Glomerular visceral epithelial cell (primary cell): Measurements from ENCODE around the gene YIF1A.

Experiments
- DNase-seq: peaks from one replicate; pipeline ENCODE4 v3.0.0-alpha.2; 2016; ENCODE audit errors: extremely low spot score

YIF1A gene

GRCh38 chr11:66288671-66289547 is at the start of gene YIF1A:
Gene YIF1A (minus strand): TSS chr11:66289143. CDS start chr11:66288985, 158 bp downstream.
- peak; percentile 99 for DNase-seq

DNA sequence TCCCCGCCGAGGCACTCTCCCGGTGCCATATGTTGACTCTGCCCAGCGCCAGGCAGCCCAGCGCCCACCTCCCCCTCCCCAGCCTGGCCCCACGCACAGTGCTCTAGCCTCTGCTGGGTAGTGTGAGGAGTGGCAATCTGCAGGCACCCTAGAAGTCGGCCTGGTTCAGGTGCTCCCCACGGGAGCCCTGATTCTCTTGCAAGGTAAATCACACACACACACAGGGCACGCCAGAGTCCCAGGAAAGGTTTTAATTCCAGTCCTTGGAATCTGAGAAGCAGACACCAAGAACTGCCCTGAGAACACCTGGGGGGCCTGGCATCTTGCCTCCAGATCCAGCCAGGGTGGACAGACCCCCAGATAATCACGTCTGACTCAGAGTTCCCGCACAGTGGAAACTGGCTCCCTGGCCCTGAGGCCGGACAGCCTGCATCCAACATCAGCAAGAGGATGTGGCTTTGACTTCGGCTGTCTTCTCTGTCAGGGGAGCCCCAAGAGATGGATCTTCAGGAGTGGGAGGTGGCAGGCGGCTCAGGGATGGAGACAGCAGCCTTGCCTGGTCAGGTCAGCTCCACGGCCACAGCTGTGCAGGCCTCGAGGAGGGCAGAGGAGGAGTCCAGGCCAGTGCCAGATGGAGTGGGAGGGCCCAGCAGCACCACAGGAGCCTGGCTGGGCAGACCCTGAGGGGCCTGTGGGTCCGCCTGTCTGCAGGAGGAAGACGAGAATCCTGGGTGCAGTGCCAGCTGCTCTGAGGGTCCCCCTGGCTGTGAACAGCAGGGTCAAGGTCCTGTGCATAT is 48.4 kb upstream of the YIF1A start:
- DNase-seq: peak; percentile 40

DNA sequence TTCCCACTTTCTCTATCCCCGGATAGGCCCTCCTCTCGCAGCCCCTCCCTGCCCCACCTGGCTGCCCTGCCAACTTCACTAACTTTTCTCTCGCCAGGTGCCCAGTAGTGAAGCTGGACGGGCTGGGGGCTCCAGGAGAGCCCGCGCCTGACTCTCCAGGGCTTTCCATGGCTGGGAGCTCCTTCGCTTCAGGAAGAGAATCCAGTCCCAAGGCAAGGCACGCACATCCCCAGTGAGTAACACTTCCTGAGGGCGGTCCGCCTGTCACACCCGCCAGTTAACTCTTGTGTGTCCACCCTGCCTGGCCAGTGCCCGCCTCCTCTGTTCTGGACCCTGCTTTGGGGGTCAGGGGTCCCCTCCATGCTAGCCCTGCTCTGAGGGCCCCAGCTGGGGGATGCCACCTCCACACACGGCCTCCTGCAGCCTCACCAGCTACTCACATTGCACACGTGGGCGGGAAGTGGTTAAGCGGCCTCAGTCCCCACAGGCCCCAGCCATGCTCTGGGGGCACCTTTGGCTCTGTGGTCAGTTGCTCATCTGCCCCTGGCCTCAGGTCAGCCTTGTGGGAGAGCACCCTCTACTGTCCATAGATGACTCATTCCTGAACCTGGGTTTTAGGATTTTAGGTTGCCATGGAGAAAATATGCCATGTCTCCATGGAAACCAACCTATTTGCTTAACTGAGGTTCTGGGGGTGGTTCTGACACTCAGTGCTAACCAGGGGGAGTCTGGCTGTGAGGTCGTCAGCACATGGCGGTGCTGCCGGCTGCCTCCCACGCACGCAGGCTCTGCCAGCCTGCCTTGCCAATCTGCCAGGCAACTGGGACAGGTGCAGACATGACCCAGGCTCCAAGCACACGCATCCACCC is 47.5 kb upstream of the YIF1A start, which contains the start of gene RIN1:
RIN1 (minus strand) TSS at position 201 of the 869 bp plus-strand sequence; CDS start at position 169, 32 bp downstream.
- peak; percentile 100 for DNase-seq

GRCh38 chr11:66335531-66336233 is 46.7 kb upstream of the YIF1A start:
- DNase-seq: peak; percentile 77

GRCh38 chr11:66334605-66335442 is 45.9 kb upstream of the YIF1A start:
- no peak for DNase-seq

- no peak for DNase-seq
These were observed 45.1 kb upstream of the YIF1A start for GRCh38 chr11:66333896-66334604.

DNA sequence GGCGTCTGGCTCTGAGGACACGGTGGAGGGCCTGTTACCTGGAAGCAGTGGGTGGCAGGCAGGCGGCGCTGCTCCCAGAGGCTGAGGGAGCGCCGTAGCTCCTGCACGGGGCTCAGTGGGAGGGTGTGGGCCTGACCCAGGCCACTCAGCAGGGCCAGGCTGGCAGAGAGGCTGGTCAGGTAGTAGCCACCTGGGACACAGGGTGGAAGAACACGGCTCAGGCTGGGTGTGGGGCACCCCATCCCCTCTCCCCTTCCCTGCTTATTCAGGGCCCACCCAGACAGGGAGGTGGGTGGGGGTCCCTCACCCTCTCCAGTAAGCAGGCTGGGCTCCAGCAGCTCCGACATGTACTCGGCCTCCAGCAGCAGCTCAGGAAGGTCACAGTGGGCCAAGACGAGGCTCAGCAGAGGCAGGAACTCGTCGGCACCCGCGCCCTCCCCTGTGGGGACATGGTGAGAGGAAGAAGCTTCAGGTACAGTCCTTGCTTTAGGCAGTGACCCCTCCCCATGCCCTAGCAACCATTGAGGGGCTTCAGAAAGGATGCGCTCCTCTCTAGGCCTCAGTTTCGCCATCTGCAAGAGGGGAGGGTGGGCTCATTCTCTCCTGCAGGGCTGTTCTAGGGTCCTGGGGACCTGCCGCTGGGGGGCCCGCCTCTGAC is 44.4 kb upstream of the YIF1A start:
- DNase-seq: no peak

DNA sequence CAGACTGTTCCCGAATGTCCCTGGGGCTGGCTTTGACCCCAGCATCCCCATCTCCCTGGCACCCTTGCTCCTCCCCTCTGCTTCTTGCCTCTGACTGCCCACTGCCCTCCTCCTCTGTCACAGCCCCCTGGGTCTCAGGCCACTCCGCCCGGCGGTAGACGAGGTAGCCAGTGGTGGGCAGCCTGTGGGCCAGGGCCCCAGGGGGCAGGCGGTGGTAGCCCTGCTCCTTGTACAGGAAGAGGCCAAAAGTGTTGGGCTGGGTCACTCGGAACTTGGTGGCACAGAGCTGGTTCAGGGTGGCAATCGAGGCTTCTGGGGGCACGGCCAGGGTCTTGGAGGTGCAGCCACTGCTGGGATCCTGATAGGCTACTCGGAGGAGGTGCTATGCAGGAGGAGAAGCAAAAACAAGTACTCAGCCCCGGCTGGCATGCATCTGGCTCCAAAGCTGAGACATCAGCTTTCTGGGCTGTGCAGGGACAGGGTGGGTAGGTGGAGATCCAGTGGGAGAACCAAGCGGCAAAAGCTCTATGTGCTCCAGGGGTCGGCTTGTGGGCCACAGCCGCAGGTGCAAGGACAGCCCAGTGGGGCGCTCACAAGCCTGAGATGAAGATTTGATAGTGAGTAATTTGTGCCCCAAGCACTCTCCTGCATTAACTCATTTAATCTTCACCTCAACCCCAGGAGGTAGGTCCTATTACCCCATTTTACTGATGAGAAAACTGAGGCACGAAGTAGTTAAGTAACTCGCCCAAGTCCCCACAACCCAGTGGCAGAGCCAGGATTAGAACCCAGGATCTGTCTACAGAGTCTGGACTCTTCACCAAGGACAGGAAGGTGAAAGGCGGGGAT is 43.7 kb upstream of the YIF1A start:
- DNase-seq: no peak

DNA sequence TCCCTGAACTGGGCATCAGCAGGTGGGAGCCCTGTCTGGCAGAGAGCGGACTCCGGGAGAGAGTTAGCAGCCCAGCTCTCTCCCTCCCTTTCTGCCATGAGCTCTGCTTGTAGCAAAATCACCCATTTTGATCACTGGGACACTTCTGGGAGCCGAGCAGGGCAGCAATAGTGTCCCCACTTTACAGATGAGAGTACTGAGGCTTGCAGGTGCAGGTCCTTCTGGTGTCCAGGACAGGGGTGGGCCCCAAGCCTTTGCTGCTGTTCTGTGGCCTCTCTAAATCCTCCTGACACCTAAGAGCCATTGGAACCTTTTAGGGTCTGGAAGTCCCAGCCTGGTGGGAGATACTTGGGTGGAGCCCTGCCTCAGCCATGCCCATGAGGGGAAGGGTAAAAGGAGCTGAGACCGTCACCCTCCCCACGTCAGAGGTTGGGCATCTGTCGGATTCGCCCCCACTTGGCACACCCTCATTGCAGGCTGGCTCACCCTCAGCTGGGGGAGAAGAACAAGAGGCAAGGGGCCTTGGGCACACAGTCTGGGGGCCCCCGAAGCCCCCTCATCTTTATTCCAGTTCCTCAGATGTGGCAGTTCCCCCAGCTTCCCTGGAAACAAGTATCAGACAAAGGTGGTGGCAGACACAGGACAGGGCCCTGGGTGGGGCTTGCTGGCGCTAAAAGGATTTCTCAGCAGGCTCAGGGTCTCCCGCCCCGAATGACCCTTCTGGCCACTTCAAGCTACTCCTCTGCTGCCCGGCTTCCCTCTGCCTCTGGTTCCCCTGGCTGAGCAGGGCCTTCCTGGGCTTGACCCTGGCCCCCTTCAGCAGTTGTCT is 42.8 kb upstream of the YIF1A start:
- no peak for DNase-seq

GRCh38 chr11:66330931-66331330 is 42.0 kb upstream of the YIF1A start:
- no peak for DNase-seq

- no peak for DNase-seq
These were observed 40.3 kb upstream of the YIF1A start for GRCh38 chr11:66329165-66329673.

- peak; percentile 74 for DNase-seq
These were observed 39.6 kb upstream of the YIF1A start for GRCh38 chr11:66328302-66329144.

GRCh38 chr11:66328031-66328301 is 39.0 kb upstream of the YIF1A start:
- no peak for DNase-seq

DNA sequence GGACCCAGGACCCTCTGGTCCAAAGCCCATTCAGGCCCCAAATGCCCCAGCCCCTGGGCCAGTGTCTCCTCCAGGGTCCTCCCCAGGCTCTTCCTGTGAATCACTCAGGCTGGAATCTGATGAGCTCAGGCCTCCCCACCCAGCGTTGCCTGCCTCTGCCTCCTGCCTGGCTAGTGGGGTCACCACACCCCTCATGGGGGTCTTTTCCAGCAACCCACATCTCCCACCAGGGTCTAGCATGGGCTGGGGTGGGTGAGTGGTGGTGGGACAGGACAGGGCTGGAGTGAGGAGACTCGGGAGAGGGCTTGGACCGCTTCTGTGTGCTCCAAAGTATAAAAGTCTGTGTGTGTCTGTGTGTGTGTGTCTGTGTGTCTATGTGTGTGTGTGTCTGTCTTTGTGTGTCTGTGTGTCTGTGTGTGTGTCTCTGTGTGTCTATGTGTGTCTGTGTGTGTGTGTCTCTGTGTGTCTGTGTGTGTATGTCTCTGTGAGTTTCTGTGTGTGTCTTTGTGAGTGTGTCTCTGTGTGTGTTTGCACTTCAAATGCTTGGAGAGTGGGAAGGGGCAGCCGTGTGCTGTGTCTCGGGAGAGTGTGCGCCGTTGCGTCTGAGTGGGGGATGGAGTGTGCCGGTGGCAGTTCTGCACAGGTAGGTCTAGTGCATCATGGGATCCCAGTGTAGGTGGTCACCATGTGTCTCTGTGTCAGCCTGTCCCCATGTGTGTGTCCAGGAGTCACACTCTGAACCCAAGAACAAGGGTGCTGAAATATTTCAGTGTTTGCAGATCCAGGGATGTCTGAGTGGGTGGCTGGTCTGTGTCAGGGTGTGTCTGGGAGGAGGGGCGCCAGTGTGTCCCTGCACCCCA is 38.5 kb upstream of the YIF1A start:
- peak; percentile 42 for DNase-seq
